GM21447 (cell line): ENCODE results near the gene TNRC6C.
"Not testable (repeated sequence)": the region's sequence is repeated elsewhere in the genome, so short reads cannot be mapped to it uniquely, and the experiment has no call there.

Experiments used
- ATAC-seq: cut with Tn5 transposase; IDR thresholded peaks from one replicate; pipeline ENCODE4 v1.9.1; 2021; ENCODE audit not compliant: unreplicated experiment

The TNRC6C gene

DNA sequence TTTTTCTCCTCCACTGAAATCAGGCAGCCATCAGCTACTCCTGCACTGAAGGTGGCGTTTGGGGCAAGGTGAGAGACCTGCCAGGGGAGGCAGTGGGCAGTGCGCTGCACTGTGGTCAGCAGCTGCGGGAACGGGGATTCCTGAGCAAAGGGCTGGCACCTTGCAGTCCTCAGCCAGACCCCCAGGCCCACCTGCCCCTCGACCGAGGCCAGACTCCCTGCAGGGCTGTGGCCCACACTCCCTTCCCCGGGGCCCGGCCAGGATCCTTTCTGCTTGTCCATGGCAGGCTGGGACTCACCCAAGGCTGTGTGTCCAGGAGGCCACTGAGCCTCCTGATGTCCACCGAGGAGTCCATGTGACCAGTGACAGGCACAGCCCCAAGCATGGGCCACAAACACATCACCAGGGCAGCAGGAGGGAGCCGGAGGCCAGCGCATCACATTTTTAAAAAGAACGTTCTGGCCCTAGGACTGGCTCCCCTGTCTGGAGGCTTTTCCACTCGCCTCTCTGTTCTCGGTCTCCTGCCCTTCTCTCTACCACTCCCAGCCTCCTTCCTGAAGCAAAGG is 28.5 kb upstream of the TNRC6C start:
- ATAC-seq = no peak

DNA sequence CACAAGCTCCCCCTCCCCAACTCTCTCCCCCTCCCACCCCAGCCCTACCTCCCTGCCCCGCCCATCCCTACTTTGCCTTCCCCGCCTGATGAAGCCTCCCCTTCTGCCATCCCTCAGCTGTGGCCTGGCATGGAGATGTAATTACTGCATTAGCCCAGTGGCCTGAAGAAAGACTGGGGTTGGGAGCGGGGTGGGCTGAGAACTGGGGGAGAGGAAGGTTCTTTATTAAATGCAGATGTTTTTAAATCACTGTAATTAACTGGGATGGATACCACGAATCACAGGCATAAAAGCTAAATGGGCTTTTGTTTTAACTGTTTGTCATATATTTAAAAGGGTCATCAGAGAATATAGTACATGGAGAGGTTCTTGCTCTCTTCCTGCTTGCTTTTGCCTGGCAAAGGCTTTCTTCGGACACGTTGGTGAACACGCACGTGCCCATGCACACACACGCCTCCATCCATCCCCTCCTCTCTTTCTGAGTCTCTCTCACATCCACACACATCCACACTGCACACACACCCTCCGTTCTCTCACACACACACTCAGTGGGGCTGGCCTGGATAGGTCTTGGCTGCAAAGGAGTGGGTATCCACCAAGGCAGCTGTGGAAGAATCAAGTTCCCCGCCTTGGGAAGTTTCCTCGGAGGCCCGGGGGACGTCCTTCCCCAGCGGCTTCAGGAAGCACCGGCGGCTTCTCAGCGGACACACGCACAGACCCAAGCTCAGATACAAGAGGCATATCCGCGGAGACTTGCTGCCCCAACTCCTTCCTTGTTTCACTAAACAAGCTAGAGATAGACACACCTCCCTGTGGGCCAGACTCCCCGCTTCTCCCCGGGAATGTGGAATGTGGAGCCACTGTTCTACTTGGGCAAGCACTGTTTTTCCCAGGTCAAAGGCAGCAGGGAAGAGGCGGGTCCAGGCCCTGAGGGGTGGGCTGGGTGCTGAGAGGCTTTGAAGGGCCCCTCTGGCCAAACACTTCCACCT is 27.4 kb upstream of the TNRC6C start:
- no peak for ATAC-seq

GRCh38 chr17:77933777-77934398 is 24.6 kb upstream of the TNRC6C start:
- no peak for ATAC-seq

DNA sequence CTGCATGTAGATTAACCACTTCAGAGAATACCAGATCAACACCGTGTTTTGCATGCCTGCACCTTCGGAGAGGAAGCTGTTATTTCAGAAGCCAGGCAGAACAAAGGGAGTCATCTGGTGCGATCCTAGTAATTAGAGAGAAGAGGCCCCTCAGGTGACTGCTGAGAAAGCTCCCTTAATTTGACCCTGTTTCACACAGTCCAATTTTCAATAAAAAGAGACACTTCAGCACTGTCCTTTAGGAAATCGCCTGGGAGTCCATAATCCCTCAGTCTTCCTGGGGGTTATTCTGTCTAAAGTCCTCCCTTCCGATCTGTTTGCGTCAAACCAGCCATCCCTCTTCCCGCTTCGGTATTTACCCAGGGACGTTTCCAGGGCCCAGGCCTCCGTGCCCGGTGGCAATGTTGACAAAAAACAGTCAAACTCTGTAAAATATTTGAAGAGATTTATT is 23.4 kb upstream of the TNRC6C start:
- ATAC-seq = no peak

- ATAC-seq = not testable (repeated sequence)
Observed at GRCh38 chr17:77935744-77936143, 22.8 kb upstream of the TNRC6C start.

DNA sequence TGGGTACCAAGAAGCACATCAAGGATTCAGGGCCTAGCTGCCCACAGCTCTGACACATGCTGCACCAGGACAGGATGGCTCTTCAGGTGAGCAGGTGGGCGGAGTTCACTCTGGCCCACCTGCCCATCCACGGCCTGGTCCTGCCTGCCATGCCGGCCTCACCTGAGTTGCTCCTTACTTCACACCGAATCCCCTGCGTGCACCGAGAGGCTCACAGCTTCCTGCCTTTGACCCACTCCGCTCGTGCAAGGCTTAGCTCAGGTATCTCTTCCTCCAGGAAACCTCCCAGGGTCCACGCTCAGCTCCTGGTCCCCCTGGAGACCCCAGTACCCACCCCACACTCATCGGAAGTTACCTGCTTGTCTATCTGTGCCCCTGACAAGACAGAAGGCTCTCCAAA is 21.6 kb upstream of the TNRC6C start:
- no peak for ATAC-seq

DNA sequence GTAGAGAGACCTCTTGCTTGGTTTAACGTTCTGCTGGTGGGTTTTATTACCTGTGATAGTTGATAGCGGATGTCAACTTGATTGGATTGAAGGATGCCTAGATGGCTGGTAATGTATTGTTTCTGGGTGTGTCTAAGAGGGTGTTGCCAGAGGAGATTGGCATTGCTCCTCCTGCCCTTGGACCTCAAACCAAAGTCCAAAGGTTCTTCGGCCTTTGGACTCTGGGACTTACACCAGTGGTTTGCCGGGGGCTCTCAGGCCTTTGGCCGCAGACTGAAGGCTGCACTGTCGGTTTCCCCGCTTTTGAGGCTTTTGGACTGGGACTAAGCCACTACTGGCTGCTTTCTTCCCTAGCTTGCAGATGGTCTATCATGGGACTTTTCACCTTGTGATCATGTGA is 17.5 kb upstream of the TNRC6C start:
- ATAC-seq = no peak

GRCh38 chr17:77942112-77942988 is 16.2 kb upstream of the TNRC6C start:
- ATAC-seq = no peak

- ATAC-seq = no peak
Observed at GRCh38 chr17:77943971-77944370, 14.5 kb upstream of the TNRC6C start.

- ATAC-seq = no peak
Observed at GRCh38 chr17:77944390-77945222, 13.9 kb upstream of the TNRC6C start.

DNA sequence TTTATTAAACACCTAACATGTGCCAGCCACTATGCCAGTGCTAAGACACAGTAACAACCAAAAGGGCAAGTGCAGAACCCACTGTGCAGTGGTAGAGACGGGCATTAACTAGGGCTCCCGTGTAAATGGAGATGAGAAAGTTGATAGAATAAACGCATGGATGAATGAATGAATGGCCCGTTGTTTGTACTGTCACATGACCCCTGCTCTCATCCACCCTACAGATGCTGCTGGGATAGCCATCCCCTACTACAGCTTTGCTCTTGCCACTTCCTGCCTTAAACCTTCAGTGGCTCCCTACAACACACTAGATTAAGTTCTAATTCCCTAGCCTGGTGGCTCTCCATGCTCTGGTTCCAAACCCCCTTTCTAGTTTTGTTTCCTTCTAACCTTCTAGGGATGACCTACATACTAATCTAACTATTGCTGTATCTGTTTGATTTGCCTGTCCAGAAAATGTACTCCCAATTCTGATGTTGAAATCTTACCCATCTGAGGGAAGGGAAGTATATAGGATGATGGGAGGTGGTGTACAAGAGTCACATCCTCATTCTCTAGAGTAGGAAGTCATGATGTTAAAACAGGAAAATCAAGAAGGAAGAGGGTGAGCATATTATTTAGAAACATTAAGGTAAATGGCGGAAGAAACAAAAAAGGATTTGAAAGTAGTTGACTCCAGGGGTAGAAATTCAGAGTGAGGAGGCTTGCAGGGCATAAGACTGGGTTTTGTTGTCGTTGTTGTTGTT is 11.4 kb upstream of the TNRC6C start:
- no peak for ATAC-seq

- ATAC-seq = no peak
Observed at GRCh38 chr17:77948690-77949114, 9.8 kb upstream of the TNRC6C start.

DNA sequence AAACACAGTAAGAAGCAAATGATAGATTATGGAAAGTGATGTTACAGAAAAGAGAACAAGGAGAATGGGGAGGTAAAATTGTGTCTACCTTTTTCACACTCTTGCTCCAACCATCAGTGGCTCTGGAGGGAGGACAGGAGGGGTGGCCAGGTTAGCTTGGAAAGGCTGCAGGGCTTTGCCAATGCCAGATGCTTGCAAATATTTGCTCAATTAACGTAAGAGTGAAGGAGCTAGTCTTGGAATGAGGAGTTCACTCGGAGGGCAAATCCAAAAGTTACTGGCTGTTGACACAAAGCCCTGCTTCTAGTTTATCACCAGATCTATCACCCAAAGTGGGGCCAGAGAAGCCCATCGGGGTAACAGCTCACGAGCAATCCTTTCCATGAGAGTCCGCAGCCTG is 7.4 kb upstream of the TNRC6C start:
- no peak for ATAC-seq

GRCh38 chr17:77952368-77952767 is 6.1 kb upstream of the TNRC6C start:
- ATAC-seq = no peak

GRCh38 chr17:77957235-77957856 is 1.2 kb upstream of the TNRC6C start:
- ATAC-seq = peak; percentile 11

DNA sequence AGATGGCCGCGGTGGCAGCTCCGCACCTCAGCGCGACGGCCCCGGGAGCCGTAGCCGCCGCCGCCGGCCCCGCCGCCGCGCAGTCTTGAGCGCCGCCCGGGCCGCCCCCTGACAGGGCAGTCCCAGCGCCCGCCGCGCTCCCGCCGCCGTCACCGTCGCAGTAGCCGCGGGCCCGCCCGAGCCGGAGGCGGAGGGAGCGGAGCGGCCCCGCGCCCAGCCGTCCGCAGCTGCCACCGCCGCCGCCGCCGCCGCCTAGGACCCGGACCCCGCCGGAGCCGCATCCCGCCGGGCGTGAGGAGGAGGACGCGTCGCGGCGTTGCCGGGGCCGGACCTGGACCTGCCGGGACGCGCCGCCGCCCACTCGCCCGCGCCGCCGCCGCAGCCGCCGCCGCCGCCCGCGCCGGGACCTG is 218 bp downstream of the TNRC6C start:
- ATAC-seq = peak; percentile 2

DNA sequence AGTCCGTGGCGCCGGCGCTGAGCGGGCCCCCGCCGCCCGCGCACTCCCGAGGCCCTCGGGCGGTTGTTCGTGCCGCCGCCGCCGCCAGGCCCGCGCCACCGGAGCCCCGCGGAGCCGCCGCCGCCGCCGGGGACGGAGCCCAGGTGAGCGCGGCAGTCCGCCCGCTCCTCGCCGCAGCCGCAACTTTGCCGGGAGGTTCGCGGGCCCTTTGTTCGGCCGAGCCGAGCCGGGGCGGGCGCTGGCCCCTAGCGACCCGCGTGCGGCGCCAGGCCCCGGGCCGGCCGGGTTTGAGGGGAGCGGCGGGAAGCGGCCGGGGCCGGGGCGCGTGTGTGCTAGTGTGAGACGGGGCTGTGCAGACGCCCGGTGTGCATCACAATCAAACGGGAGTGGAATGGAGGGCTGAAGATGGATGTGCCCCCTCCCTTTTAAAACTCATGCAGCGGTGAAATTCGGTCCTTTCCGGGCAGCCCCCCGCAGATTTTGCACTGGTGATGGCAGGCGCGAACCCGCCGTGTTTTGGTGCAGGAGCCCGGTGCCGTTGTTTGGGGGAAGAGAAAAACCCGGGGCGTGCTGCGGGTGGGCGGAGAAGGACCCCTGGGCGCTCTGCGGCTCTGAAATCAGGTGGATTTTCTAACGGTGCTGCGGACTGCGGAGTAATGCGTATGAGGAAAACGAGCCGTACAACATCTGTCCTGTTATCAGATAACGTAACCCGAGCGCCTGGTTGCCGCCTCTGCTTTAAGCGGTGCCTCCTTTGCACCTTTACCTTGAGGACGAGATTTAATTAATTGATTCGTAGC is 823 bp downstream of the TNRC6C start:
- peak; percentile 7 for ATAC-seq

GRCh38 chr17:77959926-77960521 is 1.5 kb downstream of the TNRC6C start:
- no peak for ATAC-seq
